HepG2 (cell line): ENCODE measurements around the gene CSTB.

ENCODE experiments used
- AKNA ChIP-seq: sonication (generic); formaldehyde crosslinking; IDR thresholded peaks from 2 replicates; pipeline ENCODE4 v1.4.0; 2020; ENCODE audit warnings: missing genetic modification reagents, borderline replicate concordance
- ARID3A ChIP-seq: IDR thresholded peaks from 2 replicates; pipeline ENCODE4 v1.6.1; 2012; ENCODE audit warnings: low read depth, low read length, improper control_type of control experiment
- PHF8 ChIP-seq: sonication (generic); formaldehyde crosslinking; IDR thresholded peaks from 2 replicates; pipeline ENCODE4 v1.5.0; 2020; ENCODE audit warnings: missing genetic modification reagents
- SRSF1 ChIP-seq: fragments of 200-400 bp; formaldehyde crosslinking; optimal IDR thresholded peaks from 2 replicates; pipeline ENCODE3; 2017; ENCODE audit warnings: mild to moderate bottlenecking, low read depth, low read length, moderate library complexity
- ZFP36 ChIP-seq: fragments of 150-350 bp; IDR thresholded peaks from 2 replicates; pipeline ENCODE4 v1.6.1; 2018; ENCODE audit warnings: borderline replicate concordance, low read length, low read depth; ENCODE audit not compliant: partially characterized antibody
- TF ChIP-seq, protein P1 (sequence below): sonication (generic); formaldehyde crosslinking; conservative IDR thresholded peaks from 2 replicates; pipeline ENCODE4 v1.5.0; 2020; ENCODE audit warnings: missing genetic modification reagents
- TF ChIP-seq, protein P2 (sequence below): IDR thresholded peaks from 2 replicates; pipeline ENCODE4 v1.6.1; 2012; ENCODE audit warnings: inconsistent platforms
- TF ChIP-seq, protein P3 (sequence below): IDR thresholded peaks from 2 replicates; pipeline ENCODE4 v1.6.1; 2016; ENCODE audit warnings: missing compliant biosample characterization, missing genetic modification reagents, borderline replicate concordance
- TF ChIP-seq, protein P4 (sequence below): sonication (generic); formaldehyde crosslinking; IDR thresholded peaks from 2 replicates; pipeline ENCODE4 v1.5.0; 2020; ENCODE audit warnings: mild to moderate bottlenecking, missing genetic modification reagents, moderate library complexity
- TF ChIP-seq, protein P5 (sequence below): sonication (generic); formaldehyde crosslinking; IDR thresholded peaks from 2 replicates; pipeline ENCODE4 v1.4.0; 2020; ENCODE audit warnings: missing genetic modification reagents

GRCh38 chr21:43819511-43820405 is 43.6 kb upstream of the CSTB start:
- TF ChIP-seq, protein P1, sequence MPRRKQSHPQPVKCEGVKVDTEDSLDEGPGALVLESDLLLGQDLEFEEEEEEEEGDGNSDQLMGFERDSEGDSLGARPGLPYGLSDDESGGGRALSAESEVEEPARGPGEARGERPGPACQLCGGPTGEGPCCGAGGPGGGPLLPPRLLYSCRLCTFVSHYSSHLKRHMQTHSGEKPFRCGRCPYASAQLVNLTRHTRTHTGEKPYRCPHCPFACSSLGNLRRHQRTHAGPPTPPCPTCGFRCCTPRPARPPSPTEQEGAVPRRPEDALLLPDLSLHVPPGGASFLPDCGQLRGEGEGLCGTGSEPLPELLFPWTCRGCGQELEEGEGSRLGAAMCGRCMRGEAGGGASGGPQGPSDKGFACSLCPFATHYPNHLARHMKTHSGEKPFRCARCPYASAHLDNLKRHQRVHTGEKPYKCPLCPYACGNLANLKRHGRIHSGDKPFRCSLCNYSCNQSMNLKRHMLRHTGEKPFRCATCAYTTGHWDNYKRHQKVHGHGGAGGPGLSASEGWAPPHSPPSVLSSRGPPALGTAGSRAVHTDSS (CRISPR knock-in tag): no peak
- no peak for TF ChIP-seq SRSF1
- no peak for TF ChIP-seq PHF8 (CRISPR knock-in tag)
- TF ChIP-seq, protein P2, sequence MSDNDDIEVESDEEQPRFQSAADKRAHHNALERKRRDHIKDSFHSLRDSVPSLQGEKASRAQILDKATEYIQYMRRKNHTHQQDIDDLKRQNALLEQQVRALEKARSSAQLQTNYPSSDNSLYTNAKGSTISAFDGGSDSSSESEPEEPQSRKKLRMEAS: no peak
- TF ChIP-seq, protein P3, sequence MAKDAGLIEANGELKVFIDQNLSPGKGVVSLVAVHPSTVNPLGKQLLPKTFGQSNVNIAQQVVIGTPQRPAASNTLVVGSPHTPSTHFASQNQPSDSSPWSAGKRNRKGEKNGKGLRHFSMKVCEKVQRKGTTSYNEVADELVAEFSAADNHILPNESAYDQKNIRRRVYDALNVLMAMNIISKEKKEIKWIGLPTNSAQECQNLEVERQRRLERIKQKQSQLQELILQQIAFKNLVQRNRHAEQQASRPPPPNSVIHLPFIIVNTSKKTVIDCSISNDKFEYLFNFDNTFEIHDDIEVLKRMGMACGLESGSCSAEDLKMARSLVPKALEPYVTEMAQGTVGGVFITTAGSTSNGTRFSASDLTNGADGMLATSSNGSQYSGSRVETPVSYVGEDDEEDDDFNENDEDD (CRISPR knock-in tag): no peak
- TF ChIP-seq, protein P4, sequence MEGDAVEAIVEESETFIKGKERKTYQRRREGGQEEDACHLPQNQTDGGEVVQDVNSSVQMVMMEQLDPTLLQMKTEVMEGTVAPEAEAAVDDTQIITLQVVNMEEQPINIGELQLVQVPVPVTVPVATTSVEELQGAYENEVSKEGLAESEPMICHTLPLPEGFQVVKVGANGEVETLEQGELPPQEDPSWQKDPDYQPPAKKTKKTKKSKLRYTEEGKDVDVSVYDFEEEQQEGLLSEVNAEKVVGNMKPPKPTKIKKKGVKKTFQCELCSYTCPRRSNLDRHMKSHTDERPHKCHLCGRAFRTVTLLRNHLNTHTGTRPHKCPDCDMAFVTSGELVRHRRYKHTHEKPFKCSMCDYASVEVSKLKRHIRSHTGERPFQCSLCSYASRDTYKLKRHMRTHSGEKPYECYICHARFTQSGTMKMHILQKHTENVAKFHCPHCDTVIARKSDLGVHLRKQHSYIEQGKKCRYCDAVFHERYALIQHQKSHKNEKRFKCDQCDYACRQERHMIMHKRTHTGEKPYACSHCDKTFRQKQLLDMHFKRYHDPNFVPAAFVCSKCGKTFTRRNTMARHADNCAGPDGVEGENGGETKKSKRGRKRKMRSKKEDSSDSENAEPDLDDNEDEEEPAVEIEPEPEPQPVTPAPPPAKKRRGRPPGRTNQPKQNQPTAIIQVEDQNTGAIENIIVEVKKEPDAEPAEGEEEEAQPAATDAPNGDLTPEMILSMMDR (CRISPR knock-in tag): no peak
- TF ChIP-seq ARID3A: no peak
- TF ChIP-seq ZFP36: no peak
- TF ChIP-seq, protein P5, sequence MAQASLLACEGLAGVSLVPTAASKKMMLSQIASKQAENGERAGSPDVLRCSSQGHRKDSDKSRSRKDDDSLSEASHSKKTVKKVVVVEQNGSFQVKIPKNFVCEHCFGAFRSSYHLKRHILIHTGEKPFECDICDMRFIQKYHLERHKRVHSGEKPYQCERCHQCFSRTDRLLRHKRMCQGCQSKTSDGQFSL (CRISPR knock-in tag): no peak
- no peak for TF ChIP-seq AKNA (CRISPR knock-in tag)
